Activated CD4-positive, alpha-beta memory T cell treated with anti-CD3 and anti-CD28 coated beads, Interleukin-2, amount 10 ng/mL, durations not matched to agents 7 days and 5 days (primary cell): ENCODE data around the gene HERC5. TPM values are rescaled to one million over a fixed set of nuclear protein-coding genes. Genes with fewer than 3 reads are reported as not detected.
"Not testable (repeated sequence)": the region's sequence is repeated elsewhere in the genome, so short reads cannot be mapped to it uniquely, and the experiment has no call there.

Source experiments
- CTCF ChIA-PET: fragments of 350-600 bp; sonication (Branson Sonifier 250); formaldehyde crosslinking; loops from one replicate; lab custom pipeline; 2021; ENCODE audit warnings: antibody characterized with exemption, inconsistent platforms; lab: Charles Lee
- POLR2A ChIA-PET: fragments of 350-600 bp; sonication (Branson Sonifier 250); formaldehyde crosslinking; loops from one replicate; lab custom pipeline; 2021; ENCODE audit warnings: antibody characterized with exemption; lab: Charles Lee
- DNase-seq: peaks from one replicate; pipeline ENCODE4 v3.0.0-alpha.2; 2020
- H3K27ac Mint-ChIP-seq: one replicate; pipeline ENCODE4 v1.8.0; 2021; ENCODE audit warnings: mild to moderate bottlenecking, mixed read lengths
- H3K27me3 Mint-ChIP-seq: one replicate; pipeline ENCODE4 v1.8.0; 2021; ENCODE audit warnings: mixed read lengths
- H3K36me3 Mint-ChIP-seq: one replicate; pipeline ENCODE4 v1.8.0; 2021; ENCODE audit warnings: low read depth, mixed read lengths
- H3K4me1 Mint-ChIP-seq: one replicate; pipeline ENCODE4 v1.8.0; 2021; ENCODE audit warnings: mixed read lengths
- H3K4me3 Mint-ChIP-seq: one replicate; pipeline ENCODE4 v1.8.0; 2021; ENCODE audit warnings: mild to moderate bottlenecking, mixed read lengths
- H3K9me3 Mint-ChIP-seq: one replicate; pipeline ENCODE4 v1.8.0; 2021; ENCODE audit warnings: mixed read lengths
- total RNA-seq, 2 experiments: library from RNA; stranded (reverse); gene quantifications; one replicate each; pipeline ENCODE4 v1.2.3, GENCODE V29; 2021

HERC5 gene
- total RNA-seq, 2 experiments from 2014 or later, result 92.5 to 97.0 TPM

DNA sequence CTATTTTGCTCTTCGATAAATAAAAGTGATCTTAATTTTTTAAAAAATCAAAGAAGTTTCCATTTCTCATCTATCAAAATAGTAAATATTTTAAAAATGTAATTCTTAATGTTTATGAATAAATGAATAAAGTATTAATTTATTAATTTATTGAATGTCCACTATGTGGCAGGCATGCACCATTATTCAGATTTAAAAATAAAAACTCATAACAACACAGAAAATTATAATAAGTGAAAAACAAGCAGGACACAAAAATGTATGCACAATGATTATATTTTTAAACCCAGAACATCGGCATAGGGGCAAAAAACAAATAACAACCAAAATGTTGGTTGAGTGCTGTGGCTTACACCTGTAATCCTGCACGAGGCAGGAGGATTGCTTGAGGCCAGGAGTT, 71.9 kb downstream of the HERC5 start:
- no peak for DNase-seq
- no peak overlapping the region for H3K27ac Mint-ChIP-seq
- no peaks in the 10 kb centered on the region for H3K36me3 Mint-ChIP-seq
- H3K4me3 Mint-ChIP-seq, result no peak overlapping the region
- POLR2A ChIA-PET, result no interaction called here
- H3K27me3 Mint-ChIP-seq, result no peaks in the 10 kb centered on the region
- CTCF ChIA-PET, result interaction anchor here (0.9 to 4.0 kb wide), 2 partner anchors 11 to 494 kb away, joined by 3 to 17 read pairs; no protein-coding TSS in a partner anchor
- no peaks in the 10 kb centered on the region for H3K9me3 Mint-ChIP-seq
- H3K4me1 Mint-ChIP-seq, result peaks cover 29% of the 10 kb centered on the region

DNA sequence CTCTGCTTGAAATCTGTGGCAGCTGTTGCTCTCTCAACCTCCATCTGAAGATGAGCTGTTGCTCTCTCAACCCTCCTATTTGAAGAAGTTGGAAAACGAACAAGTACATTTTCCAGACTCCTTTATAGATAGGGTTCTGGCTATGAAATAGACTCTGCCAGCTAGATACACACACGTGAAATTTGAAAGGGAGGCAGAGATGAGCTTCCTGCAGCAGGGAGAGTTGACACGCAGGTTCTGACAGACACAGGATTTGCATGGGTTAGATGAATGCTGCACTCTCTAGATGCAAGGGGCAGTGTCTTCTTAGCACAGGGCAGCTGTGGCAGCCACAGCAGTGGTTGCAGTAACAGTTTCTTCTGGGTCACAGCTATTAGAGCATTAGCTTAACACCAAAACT, 74.6 kb downstream of the HERC5 start:
- Mint-ChIP-seq H3K27me3 (no peaks in the 10 kb centered on the region), H3K4me3 (no peak overlapping the region), H3K27ac (no peak overlapping the region), H3K4me1 (peaks cover 12% of the 10 kb centered on the region), H3K36me3 (no peaks in the 10 kb centered on the region), H3K9me3 (no peaks in the 10 kb centered on the region)
- no peak for DNase-seq
- ChIA-PET CTCF (interaction anchor here (0.7 to 4.0 kb wide), 3 partner anchors 8 to 313 kb away, joined by 3 to 17 read pairs (median 3); no protein-coding TSS in a partner anchor), POLR2A (no interaction called here)

DNA sequence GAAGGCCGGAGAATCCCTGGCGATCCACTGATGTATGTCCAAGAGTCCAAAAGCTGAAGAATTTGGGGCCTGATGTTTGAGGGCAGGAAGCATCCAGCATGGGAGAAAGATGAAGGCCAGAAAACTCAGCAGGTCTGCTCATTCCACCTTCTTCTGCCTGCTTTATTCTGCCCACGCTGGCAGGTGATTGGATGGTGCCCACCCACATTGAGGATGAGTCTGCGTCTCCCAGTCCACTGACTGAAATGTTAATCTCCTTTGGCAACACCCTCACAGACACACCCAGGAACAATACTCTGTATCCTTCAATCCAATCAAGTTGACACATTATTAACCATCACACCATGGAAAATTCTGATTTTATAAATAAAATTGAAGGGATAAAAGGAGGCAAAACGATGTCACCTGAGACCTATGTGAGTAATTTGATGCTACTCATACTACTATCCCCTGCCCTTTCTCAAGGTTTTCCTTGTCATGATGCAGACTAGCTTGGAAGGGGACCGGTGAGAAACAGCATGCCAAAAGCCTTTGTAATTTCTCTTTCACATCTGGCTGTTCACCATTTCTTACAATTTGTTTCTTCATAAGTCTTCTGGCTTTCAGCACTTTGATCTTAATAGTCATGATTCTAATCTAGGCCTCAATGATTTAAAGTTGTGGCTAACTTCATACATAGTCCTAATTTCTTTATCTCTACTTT, 76.3 kb downstream of the HERC5 start:
- H3K4me1 Mint-ChIP-seq, result peaks cover 1% of the 10 kb centered on the region
- no peaks in the 10 kb centered on the region for H3K36me3 Mint-ChIP-seq
- H3K4me3 Mint-ChIP-seq, result no peak overlapping the region
- POLR2A ChIA-PET, result no interaction called here
- no peak overlapping the region for H3K27ac Mint-ChIP-seq
- no peaks in the 10 kb centered on the region for H3K27me3 Mint-ChIP-seq
- CTCF ChIA-PET, result interaction anchor here (1.0 kb wide), 1 partner anchor 10 kb away, joined by 4 read pairs; the partner anchor contains the start of gene PYURF
- H3K9me3 Mint-ChIP-seq, result no peaks in the 10 kb centered on the region
- DNase-seq, result no peak

DNA sequence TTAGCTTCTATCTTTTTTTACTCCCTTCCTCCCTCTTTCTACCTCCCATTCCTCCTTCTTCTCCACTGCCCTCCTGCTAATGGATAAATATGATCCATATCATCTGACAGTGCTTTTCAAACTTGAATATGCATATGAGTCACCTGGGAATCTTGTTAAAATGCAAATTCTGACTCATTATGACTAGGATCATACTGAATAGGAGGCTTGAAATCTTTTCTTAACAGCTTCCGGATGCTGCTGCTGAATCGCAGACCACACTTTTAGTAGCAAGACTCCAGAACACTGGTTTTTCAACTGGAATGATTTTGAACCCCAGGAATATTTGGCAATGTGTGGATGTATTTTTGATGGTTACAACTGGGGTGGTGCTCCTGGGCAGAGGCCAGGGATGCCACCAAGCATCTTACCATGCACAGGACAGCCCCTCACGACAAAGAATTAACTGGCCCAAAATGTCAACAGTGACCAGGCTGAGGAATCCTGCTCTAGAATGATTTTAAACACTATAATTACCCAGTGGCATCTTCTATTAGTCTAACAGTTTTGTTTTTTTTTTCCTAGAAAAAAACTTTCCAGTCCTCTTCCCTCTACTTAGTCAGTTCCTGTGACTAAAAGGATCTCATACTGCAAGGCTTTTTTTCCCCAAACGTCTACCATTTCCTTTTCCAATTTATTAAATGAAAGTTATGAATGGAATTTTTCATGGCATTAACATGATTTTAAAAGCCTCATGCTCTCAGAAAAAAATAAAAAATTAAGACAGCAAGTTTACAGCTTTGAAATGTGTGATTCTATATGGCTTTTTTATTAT, 77.2 kb downstream of the HERC5 start:
- CTCF ChIA-PET, result interaction anchor here (0.8 to 1.2 kb wide), 2 partner anchors 120 to 489 kb away, joined by 3 to 5 read pairs; no protein-coding TSS in a partner anchor
- Mint-ChIP-seq H3K4me1 (peaks cover 1% of the 10 kb centered on the region), H3K27me3 (no peaks in the 10 kb centered on the region), H3K36me3 (no peaks in the 10 kb centered on the region), H3K9me3 (no peaks in the 10 kb centered on the region), H3K4me3 (no peak overlapping the region), H3K27ac (no peak overlapping the region)
- DNase-seq, result no peak
- POLR2A ChIA-PET, result interaction anchor here (0.9 kb wide), 1 partner anchor 58 kb away, joined by 3 read pairs; no protein-coding TSS in a partner anchor

DNA sequence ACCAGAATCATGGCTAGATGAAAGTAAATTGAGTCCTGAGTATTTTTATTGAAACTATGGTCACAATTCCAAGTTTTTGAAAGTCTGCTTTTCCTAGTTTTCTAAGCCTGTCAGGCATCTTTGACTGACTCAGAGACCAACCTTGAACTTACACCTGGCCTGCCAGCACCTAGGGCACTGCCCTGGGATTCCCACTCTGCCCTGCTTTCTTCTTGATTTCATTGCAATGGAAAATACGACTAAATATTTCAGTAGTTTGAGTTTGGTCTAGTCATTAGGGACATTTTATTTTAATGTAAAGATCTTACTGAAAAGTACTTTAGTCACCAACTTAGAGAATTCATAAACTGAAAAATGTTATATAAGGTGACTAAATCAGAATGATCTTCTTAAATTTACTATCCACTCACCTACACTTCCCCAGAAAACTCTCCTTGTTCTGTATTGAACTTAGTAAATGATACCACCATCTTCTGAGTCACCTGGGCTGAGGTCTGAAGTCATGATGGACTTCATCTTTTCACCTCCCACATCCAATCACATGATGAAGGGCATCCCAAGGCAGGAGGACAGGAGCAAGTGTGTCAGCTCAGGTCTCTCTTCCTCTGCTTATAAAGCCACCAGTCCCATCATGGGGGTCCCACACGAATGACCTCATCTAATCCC, 78.3 kb downstream of the HERC5 start:
- Mint-ChIP-seq H3K27ac (no peak overlapping the region), H3K4me3 (no peak overlapping the region), H3K27me3 (peaks cover 1% of the 10 kb centered on the region), H3K36me3 (no peaks in the 10 kb centered on the region), H3K9me3 (no peaks in the 10 kb centered on the region), H3K4me1 (peaks cover 4% of the 10 kb centered on the region)
- ChIA-PET POLR2A (interaction anchor here (0.9 kb wide), 1 partner anchor 56 kb away, joined by 3 read pairs; no protein-coding TSS in a partner anchor), CTCF (interaction anchor here (0.8 to 1.2 kb wide), 3 partner anchors 119 to 488 kb away, joined by 3 to 5 read pairs (median 4); no protein-coding TSS in a partner anchor)
- DNase-seq, result no peak

DNA sequence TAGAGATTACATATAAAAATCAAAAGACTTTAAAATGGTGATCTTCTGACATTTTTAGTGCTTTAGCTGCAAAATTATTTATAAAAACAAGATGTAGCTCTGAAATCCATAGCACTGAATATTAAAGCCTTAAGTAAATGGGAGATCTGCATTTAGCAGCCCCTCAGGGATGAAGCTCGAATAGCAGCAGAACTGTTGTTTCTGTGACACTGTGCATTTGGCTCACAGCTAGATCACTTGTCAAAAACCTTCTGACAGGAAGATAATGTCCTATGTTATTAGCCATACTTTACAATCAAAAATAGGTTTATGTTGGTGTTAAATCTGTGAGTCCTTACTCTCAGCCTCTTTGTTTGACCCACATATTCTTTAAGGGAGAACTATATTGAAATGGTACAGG, 80.8 kb downstream of the HERC5 start:
- ChIA-PET POLR2A (no interaction called here), CTCF (interaction anchor here (0.8 to 1.6 kb wide), 3 partner anchors 11 to 486 kb away, joined by 3 to 6 read pairs (median 4); no protein-coding TSS in a partner anchor)
- H3K4me1 Mint-ChIP-seq, result peaks cover 4% of the 10 kb centered on the region
- no peaks in the 10 kb centered on the region for H3K9me3 Mint-ChIP-seq
- no peak overlapping the region for H3K4me3 Mint-ChIP-seq
- DNase-seq, result no peak
- H3K27me3 Mint-ChIP-seq, result peaks cover 8% of the 10 kb centered on the region
- no peaks in the 10 kb centered on the region for H3K36me3 Mint-ChIP-seq
- H3K27ac Mint-ChIP-seq, result no peak overlapping the region

DNA sequence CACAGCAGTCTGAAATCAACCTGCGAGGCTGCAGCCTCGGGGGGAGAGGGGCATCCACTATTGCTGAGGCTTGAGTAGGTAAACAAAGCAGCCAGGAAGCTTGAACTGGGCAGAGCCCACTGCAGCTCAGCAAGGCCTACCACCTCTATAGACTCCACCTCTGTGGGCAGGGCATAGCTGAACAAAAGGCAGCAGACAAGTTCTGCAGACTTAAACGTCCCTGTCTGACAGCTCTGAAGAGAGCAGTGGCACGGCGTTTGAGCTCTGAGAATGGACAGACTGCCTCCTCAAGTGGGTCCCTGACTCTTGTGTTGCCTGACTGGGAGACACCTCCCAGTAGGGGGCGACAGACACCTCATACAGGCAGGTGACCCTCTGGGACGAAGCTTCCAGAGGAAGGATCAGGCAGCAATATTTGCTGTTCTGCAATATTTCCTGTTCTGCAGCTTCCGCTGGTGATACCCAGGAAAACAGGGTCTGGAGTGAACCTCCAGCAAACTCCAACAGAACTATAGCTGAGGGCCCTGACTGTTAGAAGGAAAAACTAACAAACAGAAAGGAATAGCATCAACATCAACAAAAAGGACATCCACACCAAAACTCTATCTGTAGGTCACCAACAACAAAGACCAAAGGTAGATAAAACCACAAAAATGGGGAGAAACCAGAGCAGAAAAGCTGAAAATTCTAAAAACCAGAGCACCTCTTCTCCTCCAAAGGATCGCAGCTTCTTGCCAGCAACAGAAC, 82.6 kb downstream of the HERC5 start:
- H3K9me3 Mint-ChIP-seq, H3K4me1 Mint-ChIP-seq, H3K4me3 Mint-ChIP-seq, H3K27ac Mint-ChIP-seq, H3K36me3 Mint-ChIP-seq: not testable (repeated sequence)
- CTCF ChIA-PET, result interaction anchor here (0.6 to 2.9 kb wide), 28 partner anchors 9 to 487 kb away, joined by 3 to 37 read pairs (median 5); partner anchors contain the start of genes NAP1L5 and PYURF
- peak; percentile 70 for DNase-seq
- POLR2A ChIA-PET, result interaction anchor here (1.1 kb wide), 1 partner anchor 120 kb away, joined by 3 read pairs; no protein-coding TSS in a partner anchor
- H3K27me3 Mint-ChIP-seq, result peaks cover 13% of the 10 kb centered on the region

- no peak overlapping the region for H3K27ac Mint-ChIP-seq
- ChIA-PET POLR2A (no interaction called here), CTCF (no interaction called here)
- no peaks in the 10 kb centered on the region for H3K27me3 Mint-ChIP-seq
- no peaks in the 10 kb centered on the region for H3K9me3 Mint-ChIP-seq
- no peaks in the 10 kb centered on the region for H3K4me1 Mint-ChIP-seq
- no peak for DNase-seq
- no peaks in the 10 kb centered on the region for H3K36me3 Mint-ChIP-seq
- H3K4me3 Mint-ChIP-seq, result no peak overlapping the region
These were observed 92.9 kb downstream of the HERC5 start for GRCh38 chr4:88549815-88550214.

Other genes with a start within 250 kb of the HERC5 start
- 100 to 1,000 TPM in 1 of 2 experiments, 10 to 100 TPM in 1; 96.9 to 101 TPM for gene PPM1K, start 172.6 kb upstream of the HERC5 start, total RNA-seq
- 10 to 100 TPM; 47.5 to 49.0 TPM for gene HERC6, start 78.3 kb upstream of the HERC5 start, total RNA-seq
- 10 to 100 TPM; 50.8 to 52.1 TPM for gene PYURF, start 66.7 kb downstream of the HERC5 start, total RNA-seq
- gene HERC3, start 135.4 kb downstream of the HERC5 start, total RNA-seq, result 10 to 100 TPM; 36.9 to 41.9 TPM
- gene NAP1L5, start 240.7 kb downstream of the HERC5 start, total RNA-seq, result 1 to 10 TPM; 4.7 to 5.4 TPM